Measurements from ENCODE around the gene OGFOD3. TPM values are rescaled to one million over a fixed set of nuclear protein-coding genes. Genes with fewer than 3 reads are reported as not detected.
A peak's percentile ranks its signal among the peaks of the same experiment; 100 is the strongest.

The OGFOD3 gene
- total RNA-seq, 1 donor, result 25.3 TPM

DNA sequence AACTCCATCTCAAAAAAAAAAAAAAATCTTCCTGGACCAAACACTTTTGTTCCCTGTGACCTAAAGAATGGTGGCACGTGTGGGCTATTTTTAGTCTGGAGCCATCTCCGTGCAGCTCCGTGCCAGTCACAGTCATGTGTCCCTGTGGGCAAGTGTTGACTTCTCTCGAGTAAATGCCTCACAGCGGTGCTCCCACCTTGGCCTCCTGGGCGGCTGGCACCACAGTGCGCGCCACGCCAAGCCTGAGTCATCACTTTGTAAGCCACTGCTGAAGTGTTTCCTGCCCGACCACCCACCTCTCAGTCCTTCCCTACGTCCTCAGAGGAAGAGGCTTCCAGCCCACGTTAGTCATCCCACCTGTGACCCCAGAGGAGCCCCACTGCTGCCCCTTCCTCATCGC, 11.1 kb downstream of the OGFOD3 start:
- DNase-seq (ENCODE audit: insufficient read length, low spot score, missing footprints), result peak; percentile 75
- H3K9me3 ChIP-seq (ENCODE audit: low read depth, low read length), result no peaks in the 10 kb centered on the region
- no peaks in the 10 kb centered on the region for H3K36me3 ChIP-seq (ENCODE audit: insufficient read depth, low read length)
- no peak overlapping the region for H2AFZ ChIP-seq (ENCODE audit: low read length)
- peaks cover 13% of the 10 kb centered on the region for H4K20me1 ChIP-seq (ENCODE audit: insufficient read depth, low read length)
- H3K27me3 ChIP-seq (ENCODE audit: insufficient read depth, low read length), result no peaks in the 10 kb centered on the region
- H3K27ac ChIP-seq (ENCODE audit: low read depth, low read length), result no peak overlapping the region
- H3K79me2 ChIP-seq (ENCODE audit: insufficient read depth, low read length), result no peaks in the 10 kb centered on the region
- H3K4me2 ChIP-seq (ENCODE audit: insufficient read depth, low read length), result no peak overlapping the region
- TF ChIP-seq, protein P1, sequence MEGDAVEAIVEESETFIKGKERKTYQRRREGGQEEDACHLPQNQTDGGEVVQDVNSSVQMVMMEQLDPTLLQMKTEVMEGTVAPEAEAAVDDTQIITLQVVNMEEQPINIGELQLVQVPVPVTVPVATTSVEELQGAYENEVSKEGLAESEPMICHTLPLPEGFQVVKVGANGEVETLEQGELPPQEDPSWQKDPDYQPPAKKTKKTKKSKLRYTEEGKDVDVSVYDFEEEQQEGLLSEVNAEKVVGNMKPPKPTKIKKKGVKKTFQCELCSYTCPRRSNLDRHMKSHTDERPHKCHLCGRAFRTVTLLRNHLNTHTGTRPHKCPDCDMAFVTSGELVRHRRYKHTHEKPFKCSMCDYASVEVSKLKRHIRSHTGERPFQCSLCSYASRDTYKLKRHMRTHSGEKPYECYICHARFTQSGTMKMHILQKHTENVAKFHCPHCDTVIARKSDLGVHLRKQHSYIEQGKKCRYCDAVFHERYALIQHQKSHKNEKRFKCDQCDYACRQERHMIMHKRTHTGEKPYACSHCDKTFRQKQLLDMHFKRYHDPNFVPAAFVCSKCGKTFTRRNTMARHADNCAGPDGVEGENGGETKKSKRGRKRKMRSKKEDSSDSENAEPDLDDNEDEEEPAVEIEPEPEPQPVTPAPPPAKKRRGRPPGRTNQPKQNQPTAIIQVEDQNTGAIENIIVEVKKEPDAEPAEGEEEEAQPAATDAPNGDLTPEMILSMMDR (IDR thresholded peaks at IDR 0.05; ENCODE audit: extremely low read depth, low read depth, low read length), result no peak
- H3K4me1 ChIP-seq (ENCODE audit: insufficient read depth, low read length), result no peaks in the 10 kb centered on the region
- no peak overlapping the region for H3K4me3 ChIP-seq (ENCODE audit: insufficient read depth, low read length)

DNA sequence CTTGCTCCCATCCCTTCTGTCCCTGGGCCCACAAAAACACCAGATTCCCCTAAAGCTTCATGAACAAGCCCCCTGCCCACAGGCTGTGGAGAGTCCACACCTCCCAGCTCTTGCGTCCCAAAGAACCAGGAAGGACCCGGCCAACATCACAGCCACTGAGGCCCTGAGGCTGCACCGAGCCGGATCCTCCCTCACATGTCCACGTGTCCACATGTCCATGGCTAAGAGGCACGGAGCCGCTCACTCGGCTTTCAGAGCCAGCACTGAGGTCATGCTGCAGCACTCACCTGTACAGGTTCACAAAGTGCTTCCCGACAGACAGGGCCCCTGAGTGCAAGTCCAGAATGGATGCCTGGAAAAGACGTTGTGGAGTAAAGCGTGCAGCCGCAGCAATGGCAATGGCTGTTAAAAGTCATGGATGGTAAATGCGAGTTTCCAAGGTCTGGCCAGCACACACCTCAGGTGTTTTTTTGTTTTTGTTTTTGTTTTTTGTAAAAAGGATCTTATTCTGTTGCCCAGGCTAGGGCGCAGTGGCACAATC, 12.2 kb downstream of the OGFOD3 start:
- peak; percentile 74 for DNase-seq (ENCODE audit: insufficient read length, low spot score, missing footprints)
- H3K4me1 ChIP-seq (ENCODE audit: insufficient read depth, low read length), result no peaks in the 10 kb centered on the region
- no peaks in the 10 kb centered on the region for H3K79me2 ChIP-seq (ENCODE audit: insufficient read depth, low read length)
- H2AFZ ChIP-seq (ENCODE audit: low read length), result no peak overlapping the region
- H3K36me3 ChIP-seq (ENCODE audit: insufficient read depth, low read length), result no peaks in the 10 kb centered on the region
- no peaks in the 10 kb centered on the region for H3K27me3 ChIP-seq (ENCODE audit: insufficient read depth, low read length)
- TF ChIP-seq, protein P1 (IDR thresholded peaks at IDR 0.05; ENCODE audit: extremely low read depth, low read depth, low read length), result no peak
- no peak overlapping the region for H3K4me2 ChIP-seq (ENCODE audit: insufficient read depth, low read length)
- no peak overlapping the region for H3K4me3 ChIP-seq (ENCODE audit: insufficient read depth, low read length)
- no peaks in the 10 kb centered on the region for H3K9me3 ChIP-seq (ENCODE audit: low read depth, low read length)
- no peak overlapping the region for H3K27ac ChIP-seq (ENCODE audit: low read depth, low read length)
- H4K20me1 ChIP-seq (ENCODE audit: insufficient read depth, low read length), result peaks cover 5% of the 10 kb centered on the region

DNA sequence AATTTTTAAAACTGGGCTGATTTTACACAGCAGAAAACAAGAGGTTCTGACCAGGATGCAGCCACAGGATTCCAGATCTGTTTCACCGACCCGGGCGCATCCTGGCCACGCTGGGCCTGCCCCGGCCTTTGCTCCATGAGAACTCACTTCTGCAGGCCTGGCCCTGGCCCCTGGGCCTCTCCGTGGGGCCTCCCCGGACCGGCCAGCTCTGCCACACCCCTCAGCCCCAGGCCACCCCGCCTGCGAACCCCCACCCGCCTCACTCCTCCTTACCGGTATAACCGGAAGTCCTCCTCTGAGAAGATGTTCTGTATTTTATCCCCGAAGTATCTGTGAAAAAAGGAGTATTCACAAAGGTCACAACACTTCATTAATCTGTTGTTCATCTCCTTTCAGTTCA, 13.3 kb downstream of the OGFOD3 start:
- no peak overlapping the region for H3K4me2 ChIP-seq (ENCODE audit: insufficient read depth, low read length)
- TF ChIP-seq, protein P1 (IDR thresholded peaks at IDR 0.05; ENCODE audit: extremely low read depth, low read depth, low read length), result no peak

DNA sequence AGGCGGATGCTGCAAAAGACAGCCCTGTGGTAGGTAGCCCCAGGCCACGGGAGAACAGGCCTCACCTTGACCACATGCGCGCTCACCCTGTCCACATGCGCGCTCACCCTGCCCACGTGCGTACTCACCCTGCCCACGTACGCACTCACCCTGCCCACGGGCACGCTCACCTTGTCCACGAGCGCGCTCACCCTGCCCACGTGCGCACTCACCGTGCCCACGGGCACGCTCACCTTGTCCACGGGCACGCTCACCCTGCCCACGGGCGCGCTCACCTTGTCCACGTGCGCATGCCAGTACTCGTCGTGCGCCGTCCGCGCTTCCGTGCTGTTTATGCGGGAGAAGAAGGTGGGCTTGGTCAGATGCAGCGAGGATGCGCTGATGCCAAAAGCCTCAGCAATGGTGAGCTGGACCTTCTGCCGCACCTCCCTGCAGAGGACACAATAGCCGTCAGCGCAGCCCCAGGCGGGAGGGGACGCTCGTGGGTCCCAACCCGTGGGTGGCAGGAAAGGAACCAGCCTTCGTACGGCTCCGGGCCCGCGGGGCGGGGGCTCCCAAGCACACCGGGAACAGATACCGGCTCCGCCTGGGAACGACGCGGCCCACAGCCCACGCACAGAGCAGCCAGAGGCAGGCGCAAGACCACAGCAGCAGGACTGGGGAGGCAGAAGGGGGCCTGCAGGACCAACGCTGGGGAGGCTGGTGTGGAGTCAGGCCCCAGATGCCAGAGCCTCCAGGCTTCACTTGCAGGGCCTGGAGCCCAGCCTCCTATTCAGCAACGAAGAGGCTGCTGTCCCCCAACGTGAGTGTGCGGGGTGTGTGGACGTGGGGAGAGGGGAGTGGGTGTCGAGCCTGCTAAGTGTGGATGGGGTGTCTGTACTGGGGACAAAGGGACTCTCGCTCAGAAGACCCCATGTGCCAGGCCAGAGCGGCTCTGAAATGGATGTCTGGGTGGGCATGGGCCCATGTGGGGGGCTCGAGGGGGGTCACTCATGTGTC, 14.4 kb downstream of the OGFOD3 start:
- TF ChIP-seq, protein P1 (IDR thresholded peaks at IDR 0.05; ENCODE audit: extremely low read depth, low read depth, low read length), result no peak
- peak; percentile 72 for DNase-seq (ENCODE audit: insufficient read length, low spot score, missing footprints)
- H3K79me2 ChIP-seq (ENCODE audit: insufficient read depth, low read length), result no peaks in the 10 kb centered on the region
- no peaks in the 10 kb centered on the region for H3K9me3 ChIP-seq (ENCODE audit: low read depth, low read length)
- no peak overlapping the region for H3K4me3 ChIP-seq (ENCODE audit: insufficient read depth, low read length)
- H2AFZ ChIP-seq (ENCODE audit: low read length), result no peak overlapping the region
- peaks cover 4% of the 10 kb centered on the region for H4K20me1 ChIP-seq (ENCODE audit: insufficient read depth, low read length)
- no peaks in the 10 kb centered on the region for H3K36me3 ChIP-seq (ENCODE audit: insufficient read depth, low read length)
- no peak overlapping the region for H3K27ac ChIP-seq (ENCODE audit: low read depth, low read length)
- no peaks in the 10 kb centered on the region for H3K4me1 ChIP-seq (ENCODE audit: insufficient read depth, low read length)
- no peaks in the 10 kb centered on the region for H3K27me3 ChIP-seq (ENCODE audit: insufficient read depth, low read length)
- H3K4me2 ChIP-seq (ENCODE audit: insufficient read depth, low read length), result no peak overlapping the region

More for the DNA sequence above, 13.3 kb downstream of the OGFOD3 start:
- H3K27me3 ChIP-seq (ENCODE audit: insufficient read depth, low read length), result no peaks in the 10 kb centered on the region
- H3K9me3 ChIP-seq (ENCODE audit: low read depth, low read length), result no peaks in the 10 kb centered on the region
- H3K36me3 ChIP-seq (ENCODE audit: insufficient read depth, low read length), result no peaks in the 10 kb centered on the region
- no peak overlapping the region for H3K27ac ChIP-seq (ENCODE audit: low read depth, low read length)
- H3K4me3 ChIP-seq (ENCODE audit: insufficient read depth, low read length), result no peak overlapping the region
- no peak overlapping the region for H2AFZ ChIP-seq (ENCODE audit: low read length)
- H3K79me2 ChIP-seq (ENCODE audit: insufficient read depth, low read length), result no peaks in the 10 kb centered on the region
- peak; percentile 69 for DNase-seq (ENCODE audit: insufficient read length, low spot score, missing footprints)
- peaks cover 4% of the 10 kb centered on the region for H4K20me1 ChIP-seq (ENCODE audit: insufficient read depth, low read length)
- no peaks in the 10 kb centered on the region for H3K4me1 ChIP-seq (ENCODE audit: insufficient read depth, low read length)

Data from osteoblast (primary cell).